ENCODE data around the gene TDRD9. TPM values are rescaled to one million over a fixed set of nuclear protein-coding genes. Genes with fewer than 3 reads are reported as not detected.

The TDRD9 gene
- total and polyA plus RNA-seq, 2 donors from 2014 or later = 1.6 to 6.6 TPM

GRCh38 chr14:104020471-104020870 is 92.2 kb downstream of the TDRD9 start:
- no peak overlapping the region for H3K27ac ChIP-seq (ENCODE audit: low read depth in 2 of 2, low read length in 2 of 2)
- H3K36me3 ChIP-seq (ENCODE audit: control insufficient read depth in 2 of 3, insufficient read depth in 3 of 3, low read length in 3 of 3) = no peaks in the 10 kb centered on the region
- intact Hi-C loops (cut with DNase I) = no loop called here
- H3K9me3 ChIP-seq (ENCODE audit: control insufficient read depth in 2 of 3, insufficient read depth in 1 of 3, low read length in 3 of 3) = no peaks in the 10 kb centered on the region
- H3K4me1 ChIP-seq (ENCODE audit: control insufficient read depth in 2 of 3, insufficient read depth in 2 of 3, low read depth in 1 of 3, low read length in 3 of 3) = no peaks in the 10 kb centered on the region
- H3K27me3 ChIP-seq (ENCODE audit: control insufficient read depth, insufficient read depth, low read length) = no peaks in the 10 kb centered on the region
- TF ChIP-seq CTCF (IDR thresholded peaks at IDR 0.05; ENCODE audit: borderline replicate concordance, extremely low read depth, insufficient read depth) = no peak
- DNase-seq (no peak), FAIRE-seq (no peak)
- H3K4me3 ChIP-seq (ENCODE audit: low read length in 3 of 3) = no peak overlapping the region
- H3K9ac ChIP-seq (ENCODE audit: low read length in 3 of 3) = no peak overlapping the region

- FAIRE-seq = no peak
These were observed 95.2 kb downstream of the TDRD9 start for GRCh38 chr14:104023325-104024055.

GRCh38 chr14:104025534-104025933 is 97.3 kb downstream of the TDRD9 start:
- no peak for FAIRE-seq
- no peaks in the 10 kb centered on the region for H3K4me1 ChIP-seq (ENCODE audit: control insufficient read depth in 2 of 3, insufficient read depth in 2 of 3, low read depth in 1 of 3, low read length in 3 of 3)
- no peaks in the 10 kb centered on the region for H3K27me3 ChIP-seq (ENCODE audit: control insufficient read depth, insufficient read depth, low read length)
- no peaks in the 10 kb centered on the region for H3K9me3 ChIP-seq (ENCODE audit: control insufficient read depth in 2 of 3, insufficient read depth in 1 of 3, low read length in 3 of 3)
- no peak for DNase-seq
- H3K36me3 ChIP-seq (ENCODE audit: control insufficient read depth in 2 of 3, insufficient read depth in 3 of 3, low read length in 3 of 3) = no peaks in the 10 kb centered on the region
- TF ChIP-seq CTCF (IDR thresholded peaks at IDR 0.05; ENCODE audit: borderline replicate concordance, extremely low read depth, insufficient read depth) = no peak
- no peak overlapping the region for H3K27ac ChIP-seq (ENCODE audit: low read depth in 2 of 2, low read length in 2 of 2)
- H3K9ac ChIP-seq (ENCODE audit: low read length in 3 of 3) = no peak overlapping the region
- no peak overlapping the region for H3K4me3 ChIP-seq (ENCODE audit: low read length in 3 of 3)
- intact Hi-C loops (cut with DNase I) = no loop called here

More at GRCh38 chr14:104023325-104024055, 95.2 kb downstream of the TDRD9 start:
- no peak for TF ChIP-seq CTCF (IDR thresholded peaks at IDR 0.05; ENCODE audit: borderline replicate concordance, extremely low read depth, insufficient read depth)
- Histone ChIP-seq H3K36me3 (ENCODE audit: control insufficient read depth in 2 of 3, insufficient read depth in 3 of 3, low read length in 3 of 3) (no peaks in the 10 kb centered on the region), H3K9ac (ENCODE audit: low read length in 3 of 3) (no peak overlapping the region), H3K4me3 (ENCODE audit: low read length in 3 of 3) (no peak overlapping the region), H3K9me3 (ENCODE audit: control insufficient read depth in 2 of 3, insufficient read depth in 1 of 3, low read length in 3 of 3) (no peaks in the 10 kb centered on the region), H3K27ac (ENCODE audit: low read depth in 2 of 2, low read length in 2 of 2) (no peak overlapping the region), H3K4me1 (ENCODE audit: control insufficient read depth in 2 of 3, insufficient read depth in 2 of 3, low read depth in 1 of 3, low read length in 3 of 3) (no peaks in the 10 kb centered on the region), H3K27me3 (ENCODE audit: control insufficient read depth, insufficient read depth, low read length) (no peaks in the 10 kb centered on the region)
- intact Hi-C loops (cut with DNase I) = no loop called here
- no peak for DNase-seq
